HG02885 (cell line): Measurements from ENCODE around the gene SYCP2.

ENCODE experiments used
- ATAC-seq: cut with Tn5 transposase; IDR thresholded peaks from one replicate; pipeline ENCODE4 v1.9.1; 2021; ENCODE audit warnings: mild to moderate bottlenecking; ENCODE audit not compliant: unreplicated experiment, poor library complexity

SYCP2 gene

GRCh38 chr20:59825944-59826759 is 107.3 kb downstream of the SYCP2 start:
- ATAC-seq, result no peak

GRCh38 chr20:59825563-59825920 is 107.9 kb downstream of the SYCP2 start:
- ATAC-seq, result no peak

GRCh38 chr20:59824711-59825562 is 108.5 kb downstream of the SYCP2 start:
- ATAC-seq, result no peak

GRCh38 chr20:59823491-59824259 is 109.8 kb downstream of the SYCP2 start:
- ATAC-seq, result no peak

GRCh38 chr20:59823030-59823423 is 110.4 kb downstream of the SYCP2 start:
- ATAC-seq, result no peak

- ATAC-seq, result no peak
Measured at GRCh38 chr20:59822291-59823029, 111.0 kb downstream of the SYCP2 start.

- ATAC-seq, result no peak
Measured at GRCh38 chr20:59821788-59822187, 111.6 kb downstream of the SYCP2 start.

- ATAC-seq, result no peak
Measured at GRCh38 chr20:59821201-59821600, 112.2 kb downstream of the SYCP2 start.

GRCh38 chr20:59820204-59821041 is 113.0 kb downstream of the SYCP2 start:
- ATAC-seq, result no peak

- no peak for ATAC-seq
Measured at GRCh38 chr20:59819496-59820203, 113.8 kb downstream of the SYCP2 start.

- no peak for ATAC-seq
Measured at GRCh38 chr20:59818911-59819310, 114.5 kb downstream of the SYCP2 start.

- ATAC-seq, result no peak
Measured at GRCh38 chr20:59817846-59818615, 115.4 kb downstream of the SYCP2 start.

GRCh38 chr20:59817406-59817805 is 116.0 kb downstream of the SYCP2 start:
- ATAC-seq, result no peak

GRCh38 chr20:59816146-59816738 is 117.2 kb downstream of the SYCP2 start:
- ATAC-seq, result no peak

- no peak for ATAC-seq
Measured at GRCh38 chr20:59814840-59815340, 118.5 kb downstream of the SYCP2 start.

- no peak for ATAC-seq
Measured at GRCh38 chr20:59813948-59814839, 119.2 kb downstream of the SYCP2 start.
